ENCODE measurements around the gene SAFB2. TPM values are rescaled to one million over a fixed set of nuclear protein-coding genes. Genes with fewer than 3 reads are reported as not detected.

The SAFB2 gene
- total RNA-seq, 2 experiments from 2014 or later = 65.0 to 78.6 TPM

GRCh38 chr19:5579286-5579685, 43.3 kb downstream of the SAFB2 start:
- intact Hi-C loops (cut with DNase I, micrococcal nuclease) = loop anchor here in 1 of 2 experiments (2.0 to 10.0 kb wide), 3 partner anchors 30 to 530 kb away; no protein-coding TSS in a partner anchor
- POLR2A ChIA-PET = no interaction called here
- no peak overlapping the region for H3K4me3 Mint-ChIP-seq
- no peak for DNase-seq
- H3K9me3 Mint-ChIP-seq (ENCODE audit: low read depth) = no peaks in the 10 kb centered on the region
- no peak for ATAC-seq
- peaks cover 2% of the 10 kb centered on the region for H3K36me3 Mint-ChIP-seq (ENCODE audit: low read depth)
- no peaks in the 10 kb centered on the region for H3K27me3 Mint-ChIP-seq
- CTCF ChIA-PET = interaction anchor here (0.6 to 0.7 kb wide), 2 partner anchors 56 to 235 kb away, joined by 3 read pairs; no protein-coding TSS in a partner anchor
- H3K27ac Mint-ChIP-seq = no peak overlapping the region
- peaks cover 8% of the 10 kb centered on the region for H3K4me1 Mint-ChIP-seq

DNA sequence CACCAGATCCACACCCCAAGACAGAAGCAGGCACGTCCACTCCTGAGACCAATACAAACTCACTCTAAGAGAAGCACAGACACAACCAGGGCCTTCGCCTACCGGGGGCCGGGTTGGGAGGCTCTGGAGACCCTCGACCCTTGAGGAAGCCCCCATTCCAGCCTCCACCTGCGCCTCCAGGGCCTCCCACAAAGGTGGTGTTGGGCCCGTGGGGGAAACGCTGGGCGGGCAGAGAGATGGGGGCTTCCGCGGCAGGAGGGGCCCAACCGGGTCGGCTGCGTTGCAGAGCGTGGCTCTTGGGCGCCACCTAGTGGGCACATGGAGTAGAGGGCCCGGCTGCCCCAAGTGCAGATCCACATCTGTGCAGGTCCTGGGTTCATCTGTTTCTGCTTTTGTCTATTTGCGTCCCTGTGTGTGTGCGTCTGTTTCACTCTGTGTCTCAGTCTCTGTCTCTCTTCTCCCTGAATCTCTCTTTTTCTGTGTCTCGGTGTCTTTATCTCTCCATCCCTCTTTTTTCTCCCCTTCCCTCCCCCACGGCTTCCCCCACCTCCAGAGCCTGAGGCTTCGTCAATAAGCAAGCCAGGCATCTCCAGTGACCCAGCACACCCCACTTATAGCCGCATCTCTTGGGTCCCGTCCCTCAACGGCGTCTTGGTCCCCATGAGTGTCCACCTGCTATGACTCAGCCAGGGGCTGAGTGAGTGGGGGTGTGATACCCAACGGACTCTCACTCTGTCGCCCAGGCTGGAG, 44.3 kb downstream of the SAFB2 start:
- H3K9me3 Mint-ChIP-seq (ENCODE audit: low read depth) = no peaks in the 10 kb centered on the region
- ChIA-PET CTCF (interaction anchor here (0.6 kb wide), 1 partner anchor 234 kb away, joined by 3 read pairs; no protein-coding TSS in a partner anchor), POLR2A (no interaction called here)
- ATAC-seq (peak; percentile 89), DNase-seq (peak; percentile 85)
- peaks cover 8% of the 10 kb centered on the region for H3K4me1 Mint-ChIP-seq
- no peaks in the 10 kb centered on the region for H3K27me3 Mint-ChIP-seq
- no peaks in the 10 kb centered on the region for H3K36me3 Mint-ChIP-seq (ENCODE audit: low read depth)
- H3K4me3 Mint-ChIP-seq = no peak overlapping the region
- H3K27ac Mint-ChIP-seq = no peak overlapping the region
- intact Hi-C loops (cut with DNase I, micrococcal nuclease) = loop anchor here in 1 of 2 experiments (1.0 to 10.0 kb wide), 5 partner anchors 29 to 529 kb away; no protein-coding TSS in a partner anchor

- H3K9me3 Mint-ChIP-seq (ENCODE audit: low read depth) = no peaks in the 10 kb centered on the region
- H3K36me3 Mint-ChIP-seq (ENCODE audit: low read depth) = no peaks in the 10 kb centered on the region
Measured at GRCh38 chr19:5575590-5575989, 47.0 kb downstream of the SAFB2 start.

DNA sequence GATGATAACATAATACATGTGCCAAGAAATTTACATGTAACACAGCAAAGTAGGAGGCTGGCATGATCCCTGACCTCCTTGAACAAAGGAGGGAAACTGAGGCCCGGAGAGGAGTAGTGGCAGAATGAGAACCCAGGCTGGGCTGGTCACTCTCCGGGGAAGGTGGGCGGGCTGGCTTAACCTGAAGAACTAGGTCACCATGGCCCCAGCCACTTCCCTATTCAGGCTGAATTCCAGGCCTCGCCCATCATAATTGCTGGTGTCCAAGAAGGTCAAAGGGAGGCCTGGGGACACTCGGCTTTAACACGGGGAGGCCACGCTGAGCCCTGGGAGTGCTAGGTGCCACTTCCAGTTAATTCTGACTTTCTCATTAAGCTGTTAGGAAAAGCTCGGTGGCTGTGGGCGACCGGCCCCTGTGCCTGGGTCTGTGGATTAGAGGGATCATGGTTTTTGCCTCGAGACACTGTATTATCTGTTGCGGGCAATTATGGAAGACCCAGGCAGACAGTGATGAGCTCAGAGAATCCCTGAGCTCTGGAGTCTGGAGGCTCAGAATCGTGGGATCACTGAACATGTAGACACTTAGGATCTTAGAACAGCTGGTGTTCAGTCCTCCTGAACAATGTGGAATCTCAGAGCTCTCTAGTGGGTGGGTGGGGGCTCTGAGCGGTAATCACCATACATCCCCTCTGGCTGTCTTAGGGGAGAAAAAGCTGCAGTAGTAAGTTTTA, 49.9 kb downstream of the SAFB2 start:
- Mint-ChIP-seq H3K4me3 (no peak overlapping the region), H3K36me3 (ENCODE audit: low read depth) (no peaks in the 10 kb centered on the region), H3K9me3 (ENCODE audit: low read depth) (no peaks in the 10 kb centered on the region), H3K4me1 (no peaks in the 10 kb centered on the region), H3K27me3 (no peaks in the 10 kb centered on the region), H3K27ac (no peak overlapping the region)
- POLR2A ChIA-PET = no interaction called here
- DNase-seq (no peak), ATAC-seq (no peak)
- intact Hi-C loops (cut with DNase I, micrococcal nuclease) = loop anchor here in 1 of 2 experiments (10.0 kb wide), 1 partner anchor 348 kb away; no protein-coding TSS in a partner anchor
- CTCF ChIA-PET = interaction anchor here (0.6 to 0.7 kb wide), 3 partner anchors 49 to 370 kb away, joined by 3 read pairs; no protein-coding TSS in a partner anchor

More at GRCh38 chr19:5575590-5575989, 47.0 kb downstream of the SAFB2 start:
- Mint-ChIP-seq H3K27ac (no peak overlapping the region), H3K27me3 (no peaks in the 10 kb centered on the region), H3K4me1 (peaks cover 8% of the 10 kb centered on the region), H3K4me3 (no peak overlapping the region)
- ChIA-PET POLR2A (no interaction called here), CTCF (interaction anchor here (0.7 kb wide), 1 partner anchor 425 kb away, joined by 3 read pairs; no protein-coding TSS in a partner anchor)
- DNase-seq (no peak), ATAC-seq (no peak)
- intact Hi-C loops (cut with DNase I, micrococcal nuclease) = loop anchor here in 1 of 2 experiments (10.0 kb wide), 1 partner anchor 351 kb away; no protein-coding TSS in a partner anchor

- DNase-seq = no peak
- Mint-ChIP-seq H3K27ac (no peak overlapping the region), H3K9me3 (ENCODE audit: low read depth) (no peaks in the 10 kb centered on the region), H3K27me3 (no peaks in the 10 kb centered on the region), H3K4me3 (no peak overlapping the region), H3K36me3 (ENCODE audit: low read depth) (no peaks in the 10 kb centered on the region), H3K4me1 (no peaks in the 10 kb centered on the region)
- ChIA-PET CTCF (no interaction called here), POLR2A (no interaction called here)
- intact Hi-C loops (cut with DNase I, micrococcal nuclease) = loop anchor here in 1 of 2 experiments (10.0 kb wide), 1 partner anchor 347 kb away; no protein-coding TSS in a partner anchor
- no peak for ATAC-seq
Measured at GRCh38 chr19:5571777-5572176, 50.8 kb downstream of the SAFB2 start.

GRCh38 chr19:5567970-5568407, 54.6 kb downstream of the SAFB2 start:
- Mint-ChIP-seq H3K27me3 (peaks cover 4% of the 10 kb centered on the region), H3K27ac (no peak overlapping the region), H3K9me3 (ENCODE audit: low read depth) (no peaks in the 10 kb centered on the region), H3K4me1 (no peaks in the 10 kb centered on the region), H3K36me3 (ENCODE audit: low read depth) (no peaks in the 10 kb centered on the region), H3K4me3 (no peak overlapping the region)
- POLR2A ChIA-PET = no interaction called here
- intact Hi-C loops (cut with DNase I, micrococcal nuclease) = no loop called here
- CTCF ChIA-PET = interaction anchor here (0.6 kb wide), 1 partner anchor 119 kb away, joined by 3 read pairs; no protein-coding TSS in a partner anchor
- DNase-seq (no peak), ATAC-seq (no peak)

DNA sequence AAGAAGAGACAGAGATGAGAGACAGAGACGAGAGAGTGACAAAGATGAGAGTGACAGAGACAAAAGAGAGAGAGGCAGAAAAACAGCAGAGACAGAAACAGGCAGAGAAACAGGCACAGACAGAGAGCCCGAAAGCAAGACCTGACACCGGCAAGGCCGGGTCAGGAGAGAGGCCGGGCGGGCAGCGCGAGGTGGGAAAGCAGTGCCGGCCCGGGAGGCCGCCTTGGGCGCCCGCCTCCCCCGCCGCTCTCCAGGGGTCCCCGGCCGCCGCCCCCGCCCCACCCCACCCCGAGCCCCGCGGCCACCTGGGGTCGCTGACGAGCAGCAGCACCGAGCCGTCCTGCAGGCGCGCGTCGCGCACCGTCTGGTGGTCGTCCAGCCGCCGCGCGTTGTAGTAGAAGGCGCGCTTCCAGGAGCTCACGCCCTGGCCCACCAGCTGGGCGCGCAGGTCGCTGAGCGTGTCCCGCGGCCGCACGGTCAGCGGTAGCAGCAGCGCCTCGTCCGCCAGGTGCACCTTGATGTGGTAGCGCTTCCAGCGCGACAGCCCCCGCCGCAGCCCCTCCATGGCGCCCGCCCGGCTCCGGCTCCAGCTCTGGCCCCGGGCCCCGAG, 55.1 kb downstream of the SAFB2 start, which contains the start of gene TINCR:
Gene TINCR, minus strand, starts transcription at position 594 of the 610 bp plus-strand sequence.
- Mint-ChIP-seq H3K36me3 (ENCODE audit: low read depth) (no peaks in the 10 kb centered on the region), H3K4me1 (no peaks in the 10 kb centered on the region), H3K27ac (no peak within 1 kb of the TSS), H3K4me3 (no peak within 1 kb of the TSS), H3K9me3 (ENCODE audit: low read depth) (no peaks in the 10 kb centered on the region), H3K27me3 (peaks cover 9% of the 10 kb centered on the region)
- intact Hi-C loops (cut with DNase I, micrococcal nuclease) = no loop called here
- ATAC-seq (no peak), DNase-seq (no peak)
- ChIA-PET POLR2A (no interaction called here), CTCF (no interaction called here)

DNA sequence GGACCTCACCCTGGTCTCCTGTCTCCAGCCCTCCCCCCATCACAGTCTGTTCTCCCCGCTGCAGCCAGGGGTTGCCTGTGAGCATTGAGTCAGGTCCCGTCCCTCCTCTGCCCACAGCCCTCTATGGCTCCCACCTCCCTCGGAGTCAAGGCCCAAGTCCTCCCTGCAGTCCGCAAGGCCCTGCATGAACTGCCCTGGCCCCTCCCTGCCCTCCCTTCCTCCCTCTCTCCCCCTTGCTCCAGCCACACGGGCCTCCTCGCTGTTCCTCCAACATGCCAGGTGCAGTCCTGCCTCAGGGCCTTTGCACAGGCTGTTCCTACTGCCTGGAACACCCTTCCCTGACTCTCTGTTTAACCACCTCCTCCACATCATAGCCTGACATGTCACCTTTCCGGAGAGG, 57.6 kb downstream of the SAFB2 start:
- Mint-ChIP-seq H3K36me3 (ENCODE audit: low read depth) (peaks cover 3% of the 10 kb centered on the region), H3K27ac (no peak overlapping the region), H3K4me3 (no peak overlapping the region), H3K9me3 (ENCODE audit: low read depth) (peaks cover 7% of the 10 kb centered on the region), H3K4me1 (no peaks in the 10 kb centered on the region), H3K27me3 (peaks cover 17% of the 10 kb centered on the region)
- POLR2A ChIA-PET = interaction anchor here (0.7 kb wide), 1 partner anchor 46 kb away, joined by 3 read pairs; no protein-coding TSS in a partner anchor
- ATAC-seq = no peak
- CTCF ChIA-PET = no interaction called here
- intact Hi-C loops (cut with DNase I, micrococcal nuclease) = no loop called here
- no peak for DNase-seq

DNA sequence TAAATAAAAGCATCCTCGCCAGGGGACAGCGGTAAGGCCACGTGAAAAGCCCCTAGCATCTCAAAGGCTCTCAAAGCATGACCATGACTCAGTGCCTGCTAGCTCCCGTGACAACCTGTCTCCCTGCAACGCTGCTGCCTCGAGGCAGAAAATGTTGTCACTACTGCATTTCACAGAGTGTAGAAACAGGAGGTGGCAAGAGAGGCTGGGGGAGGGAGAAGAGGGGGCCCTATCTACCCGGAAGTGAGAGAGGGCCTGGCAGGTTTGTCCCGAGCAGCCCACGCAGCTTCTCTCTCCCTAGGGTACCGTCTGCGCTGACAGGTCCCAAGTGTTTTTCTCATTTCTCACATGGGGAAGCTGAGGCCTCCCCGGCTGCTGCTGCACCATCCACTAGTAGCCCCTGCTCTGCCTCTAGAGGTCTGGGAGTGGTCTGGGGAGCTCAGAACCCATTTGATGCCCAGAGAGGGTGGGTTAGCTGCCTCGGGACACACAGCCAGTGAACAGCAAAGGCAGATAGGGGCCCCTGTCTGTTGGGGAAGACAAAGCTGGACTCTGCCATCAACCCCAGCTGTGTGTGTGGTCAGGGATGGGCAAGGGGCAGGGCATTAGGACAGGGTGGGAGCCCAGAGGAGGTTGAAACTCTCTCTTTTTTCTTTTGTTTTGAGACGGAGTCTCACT, 58.5 kb downstream of the SAFB2 start:
- intact Hi-C loops (cut with DNase I, micrococcal nuclease) = no loop called here
- Mint-ChIP-seq H3K4me3 (no peak overlapping the region), H3K27ac (no peak overlapping the region), H3K27me3 (peaks cover 17% of the 10 kb centered on the region), H3K4me1 (no peaks in the 10 kb centered on the region), H3K9me3 (ENCODE audit: low read depth) (peaks cover 7% of the 10 kb centered on the region), H3K36me3 (ENCODE audit: low read depth) (peaks cover 3% of the 10 kb centered on the region)
- ChIA-PET POLR2A (interaction anchor here (0.7 kb wide), 1 partner anchor 45 kb away, joined by 3 read pairs; no protein-coding TSS in a partner anchor), CTCF (interaction anchor here (0.6 kb wide), 1 partner anchor 227 kb away, joined by 3 read pairs; no protein-coding TSS in a partner anchor)
- ATAC-seq = no peak
- no peak for DNase-seq

- no peak for ATAC-seq
- ChIA-PET POLR2A (no interaction called here), CTCF (interaction anchor here (0.6 kb wide), 1 partner anchor 226 kb away, joined by 3 read pairs; no protein-coding TSS in a partner anchor)
- Mint-ChIP-seq H3K27me3 (peaks cover 22% of the 10 kb centered on the region), H3K27ac (no peak overlapping the region), H3K4me1 (no peaks in the 10 kb centered on the region), H3K36me3 (ENCODE audit: low read depth) (peaks cover 3% of the 10 kb centered on the region), H3K4me3 (no peak overlapping the region), H3K9me3 (ENCODE audit: low read depth) (peaks cover 7% of the 10 kb centered on the region)
- intact Hi-C loops (cut with DNase I, micrococcal nuclease) = no loop called here
- no peak for DNase-seq
Measured at GRCh38 chr19:5563008-5563431, 59.6 kb downstream of the SAFB2 start.
